ENCODE data around the gene IPP. TPM values are rescaled to one million over a fixed set of nuclear protein-coding genes. Genes with fewer than 3 reads are reported as not detected.
"Not testable (repeated sequence)": the region's sequence is repeated elsewhere in the genome, so short reads cannot be mapped to it uniquely, and the experiment has no call there.

IPP gene
- total RNA-seq, 5 donors from 2014 or later (not counting 1 experiment from before 2014, with no cell fraction given), result 10.0 to 14.8 (median 13.0) TPM

- H3K27me3 Mint-ChIP-seq; POLR2A ChIA-PET; DNase-seq; H3K4me1 Mint-ChIP-seq; H3K27ac ChIP-seq (ENCODE audit: low read length); ATAC-seq (replicated peaks in 1 of 4); H3K4me1 ChIP-seq (ENCODE audit: control insufficient read depth in 1 of 2, extremely low read depth in 1 of 2, insufficient read depth in 2 of 2, low read length in 2 of 2); H3K9me3 Mint-ChIP-seq; H3K4me3 ChIP-seq (ENCODE audit: control insufficient read depth in 1 of 2, extremely low read depth in 1 of 2, low read length in 1 of 2); H3K4me3 Mint-ChIP-seq; H3K9me3 ChIP-seq; H3K27ac Mint-ChIP-seq; H3K27me3 ChIP-seq (replicated peaks in 1 of 2; ENCODE audit: control insufficient read depth in 2 of 2, extremely low read depth in 1 of 2, insufficient read depth in 2 of 2, low read length in 1 of 2): not testable (repeated sequence)
- peaks cover 21% of the 10 kb centered on the region for H3K36me3 Mint-ChIP-seq
- CTCF ChIA-PET, result interaction anchor here in 1 of 2 donors (0.6 kb wide), 1 partner anchor 1394 kb away, joined by 3 read pairs; no protein-coding TSS in a partner anchor
- peaks cover 0 to 11% of the 10 kb centered on the region in 2 donors for H3K36me3 ChIP-seq (ENCODE audit: control insufficient read depth in 2 of 2, extremely low read depth in 1 of 2, insufficient read depth in 1 of 2, low read length in 1 of 2)
- WGBS (ENCODE audit: insufficient coverage), result no CpG with 5 or more reads among the region's 9 CpGs
Observed at GRCh38 chr1:45726007-45726406, 24.4 kb downstream of the IPP start.

DNA sequence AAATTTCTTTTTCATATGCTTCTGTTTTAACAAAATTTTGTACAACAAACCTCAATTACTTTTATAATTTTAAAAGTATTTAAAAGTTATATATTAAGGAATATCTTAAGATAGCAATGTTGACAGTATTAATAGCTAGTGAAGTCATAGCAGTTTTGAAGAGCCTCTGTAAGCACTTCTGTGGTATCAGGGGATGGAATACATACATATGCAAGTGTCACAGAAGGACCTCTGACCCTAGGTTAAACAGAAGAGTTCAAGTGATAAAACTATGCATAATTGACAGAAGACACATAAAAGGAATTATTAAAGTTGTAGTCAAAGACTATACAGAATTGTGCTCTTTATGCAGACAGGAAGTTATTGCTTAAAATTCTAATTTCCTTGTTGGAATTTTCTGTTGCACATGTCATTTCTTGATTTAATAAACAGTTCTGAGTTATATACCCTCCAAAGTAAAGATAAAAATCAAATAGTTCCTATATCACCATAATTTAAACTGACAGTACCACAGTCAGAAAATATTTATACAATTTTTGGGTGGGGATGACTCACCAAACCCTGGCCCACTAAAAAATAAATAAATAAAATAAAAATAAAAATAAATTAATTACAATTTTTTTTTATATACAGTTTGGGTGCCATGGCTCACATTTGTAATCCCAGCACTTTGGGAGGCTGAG, 27.1 kb downstream of the IPP start:
- no peaks in the 10 kb centered on the region for H3K4me1 Mint-ChIP-seq
- H3K27me3 ChIP-seq (replicated peaks in 1 of 2; ENCODE audit: control insufficient read depth in 2 of 2, extremely low read depth in 1 of 2, insufficient read depth in 2 of 2, low read length in 1 of 2), result no peaks in the 10 kb centered on the region
- no peak for ATAC-seq (replicated peaks in 1 of 4)
- H3K4me3 Mint-ChIP-seq, result no peak overlapping the region
- DNase-seq, result no peak
- peaks cover under 1 to 11% of the 10 kb centered on the region in 2 donors for H3K36me3 ChIP-seq (ENCODE audit: control insufficient read depth in 2 of 2, extremely low read depth in 1 of 2, insufficient read depth in 1 of 2, low read length in 1 of 2)
- CTCF ChIA-PET, result no interaction called here
- no peaks in the 10 kb centered on the region for H3K4me1 ChIP-seq (ENCODE audit: control insufficient read depth in 1 of 2, extremely low read depth in 1 of 2, insufficient read depth in 2 of 2, low read length in 2 of 2)
- no peaks in the 10 kb centered on the region for H3K27me3 Mint-ChIP-seq
- no peaks in the 10 kb centered on the region for H3K9me3 ChIP-seq
- POLR2A ChIA-PET, result interaction anchor here in 1 of 2 donors (0.6 kb wide), 1 partner anchor 1059 kb away, joined by 3 read pairs; no protein-coding TSS in a partner anchor
- H3K36me3 Mint-ChIP-seq, result peaks cover 14% of the 10 kb centered on the region
- no peak overlapping the region for H3K4me3 ChIP-seq (ENCODE audit: control insufficient read depth in 1 of 2, extremely low read depth in 1 of 2, low read length in 1 of 2)
- H3K27ac ChIP-seq (ENCODE audit: low read length), result no peak overlapping the region
- H3K9me3 Mint-ChIP-seq, result no peaks in the 10 kb centered on the region
- no peak overlapping the region for H3K27ac Mint-ChIP-seq

GRCh38 chr1:45722809-45723208, 27.6 kb downstream of the IPP start:
- H3K9me3 Mint-ChIP-seq, result no peaks in the 10 kb centered on the region
- WGBS (ENCODE audit: insufficient coverage), result no CpG with 5 or more reads among the region's 3 CpGs
- DNase-seq (no peak), ATAC-seq (replicated peaks in 1 of 4) (no peak)
- Histone ChIP-seq H3K4me1 (ENCODE audit: control insufficient read depth in 1 of 2, extremely low read depth in 1 of 2, insufficient read depth in 2 of 2, low read length in 2 of 2) (no peaks in the 10 kb centered on the region), H3K4me3 (ENCODE audit: control insufficient read depth in 1 of 2, extremely low read depth in 1 of 2, low read length in 1 of 2) (no peak overlapping the region), H3K27ac (ENCODE audit: low read length) (no peak overlapping the region), H3K9me3 (no peaks in the 10 kb centered on the region), H3K27me3 (replicated peaks in 1 of 2; ENCODE audit: control insufficient read depth in 2 of 2, extremely low read depth in 1 of 2, insufficient read depth in 2 of 2, low read length in 1 of 2) (no peaks in the 10 kb centered on the region), H3K36me3 (ENCODE audit: control insufficient read depth in 2 of 2, extremely low read depth in 1 of 2, insufficient read depth in 1 of 2, low read length in 1 of 2) (peaks cover 4 to 15% of the 10 kb centered on the region in 2 donors)
- ChIA-PET CTCF (no interaction called here), POLR2A (no interaction called here)
- H3K4me3 Mint-ChIP-seq, result no peak overlapping the region
- no peak overlapping the region for H3K27ac Mint-ChIP-seq
- H3K4me1 Mint-ChIP-seq, result no peaks in the 10 kb centered on the region
- H3K27me3 Mint-ChIP-seq, result no peaks in the 10 kb centered on the region
- H3K36me3 Mint-ChIP-seq, result peaks cover 14% of the 10 kb centered on the region

- Mint-ChIP-seq H3K9me3 (no peaks in the 10 kb centered on the region), H3K27me3 (no peaks in the 10 kb centered on the region), H3K4me1 (no peaks in the 10 kb centered on the region), H3K4me3 (no peak overlapping the region), H3K27ac (no peak overlapping the region), H3K36me3 (peaks cover 13% of the 10 kb centered on the region)
- no peaks in the 10 kb centered on the region for H3K4me1 ChIP-seq (ENCODE audit: control insufficient read depth in 1 of 2, extremely low read depth in 1 of 2, insufficient read depth in 2 of 2, low read length in 2 of 2)
- ChIA-PET POLR2A (no interaction called here), CTCF (no interaction called here)
- ATAC-seq (replicated peaks in 1 of 4) (no peak), DNase-seq (no peak)
- H3K4me3 ChIP-seq (ENCODE audit: control insufficient read depth in 1 of 2, extremely low read depth in 1 of 2, low read length in 1 of 2), result no peak overlapping the region
- WGBS (ENCODE audit: insufficient coverage), result 100% methylated on average over 1 of the region's 1 CpG
- no peaks in the 10 kb centered on the region for H3K9me3 ChIP-seq
- H3K27ac ChIP-seq (ENCODE audit: low read length), result no peak overlapping the region
- peaks cover 4 to 8% of the 10 kb centered on the region in 2 donors for H3K36me3 ChIP-seq (ENCODE audit: control insufficient read depth in 2 of 2, extremely low read depth in 1 of 2, insufficient read depth in 1 of 2, low read length in 1 of 2)
- H3K27me3 ChIP-seq (replicated peaks in 1 of 2; ENCODE audit: control insufficient read depth in 2 of 2, extremely low read depth in 1 of 2, insufficient read depth in 2 of 2, low read length in 1 of 2), result no peaks in the 10 kb centered on the region
Observed at GRCh38 chr1:45721207-45721606, 29.2 kb downstream of the IPP start.

DNA sequence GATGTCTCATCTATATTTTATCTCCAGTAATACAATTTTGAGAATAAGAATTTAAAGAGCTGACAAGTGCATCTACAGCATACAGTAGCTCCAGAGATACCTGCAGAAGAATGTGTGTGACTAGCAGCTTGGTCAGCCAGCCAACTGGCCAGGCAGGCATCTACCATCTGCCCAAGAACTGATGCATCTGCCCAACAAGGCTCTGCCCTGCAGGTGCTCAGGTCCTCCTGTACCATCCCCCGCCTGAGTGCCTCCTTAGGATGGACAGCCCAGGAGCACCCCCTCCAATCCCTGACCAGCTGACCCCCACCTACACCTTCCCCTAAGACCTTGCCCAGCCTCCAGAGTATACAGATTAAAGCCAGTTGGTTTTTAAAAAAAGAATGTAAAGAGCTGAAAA, 32.2 kb downstream of the IPP start:
- Mint-ChIP-seq H3K4me1 (no peaks in the 10 kb centered on the region), H3K4me3 (no peak overlapping the region), H3K36me3 (peaks cover 21% of the 10 kb centered on the region), H3K27ac (no peak overlapping the region), H3K27me3 (no peaks in the 10 kb centered on the region), H3K9me3 (no peaks in the 10 kb centered on the region)
- H3K27me3 ChIP-seq (replicated peaks in 1 of 2; ENCODE audit: control insufficient read depth in 2 of 2, extremely low read depth in 1 of 2, insufficient read depth in 2 of 2, low read length in 1 of 2), result no peaks in the 10 kb centered on the region
- peaks cover 4 to 8% of the 10 kb centered on the region in 2 donors for H3K36me3 ChIP-seq (ENCODE audit: control insufficient read depth in 2 of 2, extremely low read depth in 1 of 2, insufficient read depth in 1 of 2, low read length in 1 of 2)
- no CpG with 5 or more reads among the region's 1 CpG for WGBS (ENCODE audit: insufficient coverage)
- H3K9me3 ChIP-seq, result no peaks in the 10 kb centered on the region
- ChIA-PET POLR2A (no interaction called here), CTCF (interaction anchor here (0.6 kb wide), 2 partner anchors 20 to 118 kb away, joined by 3 to 7 read pairs; no protein-coding TSS in a partner anchor)
- no peaks in the 10 kb centered on the region for H3K4me1 ChIP-seq (ENCODE audit: control insufficient read depth in 1 of 2, extremely low read depth in 1 of 2, insufficient read depth in 2 of 2, low read length in 2 of 2)
- H3K27ac ChIP-seq (ENCODE audit: low read length), result no peak overlapping the region
- DNase-seq (no peak), ATAC-seq (replicated peaks in 1 of 4) (no peak)
- H3K4me3 ChIP-seq (ENCODE audit: control insufficient read depth in 1 of 2, extremely low read depth in 1 of 2, low read length in 1 of 2), result no peak overlapping the region

GRCh38 chr1:45717386-45717785, 33.1 kb downstream of the IPP start:
- H3K4me1 Mint-ChIP-seq, result not testable (repeated sequence)

More at GRCh38 chr1:45717386-45717785, 33.1 kb downstream of the IPP start:
- H3K27ac ChIP-seq (ENCODE audit: low read length); H3K4me3 ChIP-seq (ENCODE audit: control insufficient read depth in 1 of 2, extremely low read depth in 1 of 2, low read length in 1 of 2); CTCF ChIA-PET; H3K36me3 ChIP-seq (ENCODE audit: control insufficient read depth in 2 of 2, extremely low read depth in 1 of 2, insufficient read depth in 1 of 2, low read length in 1 of 2); H3K27me3 Mint-ChIP-seq; DNase-seq; H3K27ac Mint-ChIP-seq; ATAC-seq (replicated peaks in 1 of 4); H3K9me3 Mint-ChIP-seq; H3K4me3 Mint-ChIP-seq; POLR2A ChIA-PET; H3K27me3 ChIP-seq (replicated peaks in 1 of 2; ENCODE audit: control insufficient read depth in 2 of 2, extremely low read depth in 1 of 2, insufficient read depth in 2 of 2, low read length in 1 of 2); H3K4me1 ChIP-seq (ENCODE audit: control insufficient read depth in 1 of 2, extremely low read depth in 1 of 2, insufficient read depth in 2 of 2, low read length in 2 of 2); H3K9me3 ChIP-seq: not testable (repeated sequence)
- H3K36me3 Mint-ChIP-seq, result peaks cover 16% of the 10 kb centered on the region
- no CpG with 5 or more reads among the region's 8 CpGs for WGBS (ENCODE audit: insufficient coverage)
